SK-MEL-5 (cell line): ENCODE data around the gene CRISP2. TPM values are rescaled to one million over a fixed set of nuclear protein-coding genes. Genes with fewer than 3 reads are reported as not detected.
"Not testable (repeated sequence)": the region's sequence is repeated elsewhere in the genome, so short reads cannot be mapped to it uniquely, and the experiment has no call there.

Source experiments
- DNase-seq: peaks from one replicate; pipeline ENCODE4 v3.0.0-alpha.2; 2016; ENCODE audit warnings: low read depth, low spot score
- in situ Hi-C: cut with HindIII; loops from 2 replicates; pipeline ENCODE4 v1.10.0; 2016; ENCODE audit warnings: low sequenced_read_pairs, high pct_unique_total_duplicates, low pct_unique_long_range_greater_than_20kb
- total RNA-seq: library from RNA; depleted of rRNA; stranded (reverse); fragments of >200 nt; shearing (Covaris generic); gene quantifications from 2 replicates; pipeline ENCODE4 v1.2.3, GENCODE V29; 2014; rRNA removed

The CRISP2 gene
- total RNA-seq, 1 experiment from 2014 or later, result not detected

DNA sequence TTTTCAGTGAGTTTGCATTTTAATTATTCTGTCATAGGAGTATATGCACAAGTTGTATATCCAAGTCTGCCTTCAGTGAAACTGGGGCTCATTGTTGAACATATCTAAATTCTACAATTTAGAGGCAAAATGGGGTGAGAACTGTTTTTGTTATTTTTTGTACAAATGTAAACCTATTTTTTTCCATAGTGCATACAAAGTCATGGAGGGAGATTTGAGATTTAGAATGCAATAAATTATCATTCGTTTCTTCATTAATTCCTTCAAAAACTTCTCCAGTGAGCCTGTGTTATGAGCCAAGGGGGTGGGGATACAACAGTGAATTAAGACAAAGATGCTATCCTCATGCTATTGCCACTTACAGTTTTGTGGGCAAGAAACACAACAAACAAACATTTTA, 46.9 kb downstream of the CRISP2 start:
- in situ Hi-C loops, result no loop called here
- no peak for DNase-seq

DNA sequence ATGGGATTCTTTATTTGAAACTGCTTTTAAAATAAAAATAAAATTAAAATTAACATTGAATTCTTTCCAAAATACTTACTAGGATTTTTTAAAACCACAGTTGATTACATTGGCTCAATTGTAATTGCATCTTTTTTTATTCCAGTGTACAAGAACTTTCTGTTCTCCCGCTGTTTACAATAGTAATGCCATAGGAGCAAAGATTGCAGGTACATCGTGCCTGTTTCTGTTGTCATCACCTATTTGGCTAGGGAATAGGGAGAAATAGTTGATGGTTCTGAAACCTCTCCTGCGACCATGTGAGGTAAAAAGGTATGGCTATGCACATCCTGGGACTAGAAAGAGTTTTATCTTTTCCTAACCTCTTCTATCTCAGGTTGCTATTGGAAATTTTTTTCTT, 48.5 kb downstream of the CRISP2 start:
- no peak for DNase-seq
- in situ Hi-C loops, result no loop called here

DNA sequence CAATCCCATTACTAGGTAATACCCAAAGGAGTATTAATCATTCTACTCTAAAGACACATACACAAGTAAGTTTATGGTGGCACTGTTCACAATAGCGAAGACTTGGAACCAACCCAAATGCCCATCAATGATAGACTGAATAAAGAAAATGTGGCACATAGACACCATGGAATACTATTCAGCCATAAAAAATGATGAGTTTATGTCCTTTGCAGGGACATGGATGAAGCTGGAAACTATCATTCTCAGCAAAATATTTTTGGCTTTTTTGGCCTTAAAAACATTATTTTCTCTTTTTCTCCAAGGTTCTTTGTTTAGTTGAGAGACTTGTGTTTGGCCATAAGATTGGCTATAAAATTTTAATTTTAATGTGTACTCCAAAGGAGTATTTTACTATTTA, 49.3 kb downstream of the CRISP2 start:
- DNase-seq, in situ Hi-C loops: not testable (repeated sequence)

DNA sequence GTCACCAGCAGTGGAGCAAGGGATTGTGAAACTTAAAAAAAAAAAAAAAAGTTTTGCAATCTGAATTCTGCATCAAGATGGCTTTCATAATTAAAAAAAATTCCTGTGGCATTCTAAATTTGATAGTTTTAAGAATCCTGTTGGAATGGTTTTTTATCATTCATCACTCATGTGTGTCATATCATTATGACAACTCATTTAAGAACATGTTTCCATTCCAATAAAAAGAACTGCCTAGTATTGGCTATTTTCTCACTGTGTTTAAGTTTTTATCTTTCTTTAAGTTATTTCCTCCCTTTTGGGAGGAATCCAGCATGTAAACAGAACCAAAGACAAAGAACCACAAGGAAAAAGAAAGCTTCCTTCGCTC, 50.5 kb downstream of the CRISP2 start:
- DNase-seq, result no peak
- in situ Hi-C loops, result no loop called here

DNA sequence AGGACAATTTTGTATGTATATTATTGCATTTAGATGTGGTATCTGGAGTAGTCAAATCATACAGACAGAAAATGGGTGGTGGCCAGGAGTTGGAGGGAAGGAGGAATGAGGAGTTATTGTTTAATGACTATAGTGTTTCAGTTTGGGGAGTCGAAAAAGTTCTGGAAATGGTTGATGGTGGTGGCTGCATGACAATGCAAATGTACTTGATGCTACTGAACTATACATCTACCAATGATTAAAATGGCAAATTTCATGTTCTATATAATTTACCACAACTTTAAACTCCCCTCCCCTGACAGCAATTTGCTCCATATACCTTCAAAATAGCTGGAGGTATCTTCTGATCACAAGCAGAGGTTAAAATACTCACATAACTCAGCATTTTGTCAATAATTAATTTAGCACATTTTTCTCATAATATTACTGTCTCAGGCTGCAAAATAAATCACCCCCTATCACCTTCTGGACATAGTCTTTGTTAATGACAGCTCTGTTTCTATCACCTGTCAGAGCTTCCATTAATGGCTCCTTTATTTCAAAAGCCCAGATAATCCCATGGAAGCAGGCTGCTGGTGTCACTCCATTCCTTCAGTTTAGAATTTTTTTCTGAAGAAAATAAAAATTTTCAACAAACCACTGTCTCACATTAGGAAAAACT, 51.0 kb downstream of the CRISP2 start:
- in situ Hi-C loops, result no loop called here
- no peak for DNase-seq

DNA sequence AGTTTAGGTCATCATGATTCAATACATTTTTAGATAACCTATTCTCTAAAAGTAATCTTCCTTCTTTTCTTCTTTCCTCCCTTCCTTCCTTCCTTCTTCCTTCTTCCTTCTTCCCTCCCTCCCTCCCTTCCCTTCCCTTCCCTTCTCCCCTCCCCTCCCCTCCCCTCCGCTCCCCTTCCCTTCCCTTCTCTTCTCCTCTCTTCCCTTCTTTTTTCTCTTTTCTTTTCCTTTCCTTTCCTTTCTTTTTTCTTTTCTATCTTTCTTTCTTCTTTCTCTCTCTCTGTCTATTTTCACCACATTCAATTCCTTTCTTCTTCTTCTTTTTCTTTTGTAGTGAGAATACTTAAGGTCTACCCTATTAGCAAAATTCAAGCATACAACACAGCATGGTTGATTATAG, 59.4 kb downstream of the CRISP2 start:
- DNase-seq, result no peak
- in situ Hi-C loops, result no loop called here

DNA sequence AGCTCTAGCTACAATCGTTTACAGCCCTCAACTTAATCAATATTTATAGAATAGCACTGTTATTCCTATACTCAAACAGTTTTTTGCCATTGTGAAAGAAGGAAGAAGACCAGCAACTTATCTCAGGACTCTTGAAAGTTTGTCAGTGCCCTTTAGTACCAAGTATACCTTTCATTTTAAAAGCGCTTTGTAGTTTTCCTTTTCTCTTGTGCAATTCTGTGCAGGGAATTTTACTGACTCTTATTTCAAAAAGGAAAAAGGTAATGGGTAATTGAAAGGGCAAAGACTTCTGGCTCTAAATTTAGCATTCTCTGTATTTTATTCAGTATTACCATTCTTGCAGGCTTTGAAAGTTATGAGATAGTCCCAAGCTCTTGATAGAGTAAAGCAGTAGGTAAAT, 59.9 kb downstream of the CRISP2 start:
- DNase-seq, result no peak
- in situ Hi-C loops, result no loop called here

DNA sequence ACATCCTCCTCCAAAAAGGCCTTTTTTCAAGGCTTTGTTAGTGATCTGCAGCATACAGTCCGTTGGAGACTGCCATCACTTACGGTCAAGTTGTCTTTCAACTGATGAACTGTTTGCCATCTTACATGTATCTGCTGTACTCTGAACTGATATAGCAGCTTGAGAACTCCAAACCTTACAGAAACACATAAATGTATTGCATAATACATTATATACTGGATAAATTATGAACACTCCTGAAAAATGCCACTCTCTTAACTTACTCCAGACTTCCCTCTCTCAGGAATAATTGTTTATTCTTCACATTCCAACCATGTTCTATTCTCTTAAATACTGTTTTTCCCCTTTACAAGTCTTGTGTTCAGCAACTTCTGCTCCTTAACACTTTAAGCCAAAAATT, 62.1 kb downstream of the CRISP2 start:
- no peak for DNase-seq
- in situ Hi-C loops, result no loop called here

DNA sequence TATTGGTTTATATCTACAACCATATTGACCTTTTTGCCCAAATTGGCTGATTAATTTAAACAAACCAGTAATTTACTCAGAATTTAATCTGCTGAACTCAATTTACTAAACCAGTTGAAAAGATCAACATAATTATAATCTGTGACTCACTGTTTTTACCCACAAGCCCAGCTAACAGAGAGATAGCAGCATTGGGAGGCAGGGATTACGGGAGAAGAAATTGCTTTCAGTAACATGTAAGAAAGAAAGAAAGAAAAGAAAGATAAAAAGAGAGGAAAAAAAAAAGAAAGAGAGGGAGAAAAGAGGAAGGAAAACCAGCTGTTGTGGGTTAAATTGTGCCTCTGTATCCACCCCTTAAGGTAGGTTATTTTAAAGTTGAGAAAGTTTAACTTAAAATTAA, 63.4 kb downstream of the CRISP2 start:
- DNase-seq, result no peak
- in situ Hi-C loops, result no loop called here

DNA sequence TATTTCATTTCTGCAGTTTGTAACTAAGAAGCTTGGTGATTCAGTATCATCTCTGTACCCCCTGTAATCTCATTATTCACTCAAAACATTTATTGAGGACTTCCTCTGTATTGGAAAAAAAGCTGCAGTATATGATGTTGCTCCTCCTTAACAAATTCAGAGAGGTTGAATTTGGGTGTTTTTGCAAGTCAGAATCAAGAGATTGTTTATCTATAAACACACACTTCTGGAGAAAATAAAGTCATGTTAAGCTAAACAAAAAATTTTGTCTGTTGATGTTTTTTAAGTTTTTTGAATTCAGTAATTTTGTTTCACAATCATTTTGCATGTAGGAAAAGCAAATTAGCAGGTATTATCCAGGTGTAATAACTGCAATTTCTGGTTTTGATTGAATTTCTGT, 65.3 kb downstream of the CRISP2 start:
- DNase-seq, result no peak
- in situ Hi-C loops, result no loop called here

DNA sequence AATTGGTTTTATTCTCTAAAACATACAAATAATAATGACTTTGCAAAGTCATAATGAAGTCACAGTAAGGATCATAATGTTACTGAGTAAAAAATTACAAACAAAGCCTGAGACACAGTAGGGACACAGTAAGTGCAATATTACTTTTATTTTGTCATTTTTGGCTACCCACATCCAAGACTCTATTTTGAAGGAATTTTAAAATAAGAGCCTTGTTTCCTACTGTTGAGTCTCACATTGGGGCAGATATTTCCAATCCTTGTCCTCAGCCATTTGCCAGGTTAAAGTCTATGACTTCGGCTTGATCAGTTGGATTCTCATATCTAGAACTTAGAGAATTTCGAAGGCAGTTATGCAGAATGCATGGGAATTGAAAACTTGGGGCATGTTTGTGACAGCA, 65.9 kb downstream of the CRISP2 start:
- in situ Hi-C loops, result no loop called here
- no peak for DNase-seq

DNA sequence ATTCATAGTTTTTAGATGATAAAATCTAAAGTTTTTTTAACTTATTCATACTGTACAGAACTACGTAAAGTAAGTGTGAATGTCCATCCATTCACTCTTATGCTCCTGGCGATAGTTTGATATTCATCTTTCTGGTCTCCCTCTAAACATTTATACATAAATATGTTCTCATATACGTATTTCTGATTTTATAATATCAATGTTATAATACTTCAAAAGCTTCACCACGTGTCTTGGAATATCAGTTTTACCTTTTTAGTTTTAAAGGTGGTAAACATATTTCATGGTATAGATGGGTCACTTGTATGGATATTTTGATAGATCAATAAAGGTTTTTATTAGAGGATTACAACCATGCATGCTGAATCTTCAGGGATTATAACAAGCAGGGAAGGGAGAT, 66.4 kb downstream of the CRISP2 start:
- no peak for DNase-seq
- in situ Hi-C loops, result no loop called here

DNA sequence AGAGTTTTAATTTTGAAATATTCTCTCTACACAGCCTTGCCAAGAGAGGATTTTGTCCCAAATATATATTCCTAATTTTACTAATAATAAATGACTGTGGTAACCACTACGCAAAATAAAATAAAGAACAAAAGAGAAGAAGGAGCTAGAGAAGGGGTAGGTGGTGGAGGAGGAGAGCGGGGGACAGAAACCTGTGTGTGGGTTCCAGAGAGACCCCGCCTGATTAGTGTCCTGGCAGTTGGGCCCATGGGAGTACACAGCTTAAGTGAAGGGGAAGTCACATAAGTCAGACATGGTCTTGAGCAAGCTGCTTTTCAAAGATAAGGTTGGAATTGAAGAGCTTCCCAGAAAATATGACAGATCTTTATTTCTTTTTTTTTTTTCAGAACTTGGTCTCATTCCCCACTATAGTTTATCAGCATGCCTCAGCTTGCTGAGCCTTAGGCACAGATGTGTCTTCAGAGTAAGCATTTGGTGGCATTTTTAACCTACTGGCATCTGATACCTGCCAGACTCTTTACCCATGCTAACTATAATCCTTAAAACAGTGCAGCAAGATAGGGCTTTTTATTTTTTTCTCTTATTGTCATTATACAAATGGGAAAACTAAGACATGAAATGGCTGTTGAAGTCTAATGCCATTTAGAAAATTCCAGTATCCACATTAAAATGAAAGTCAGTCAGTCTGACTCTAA, 67.1 kb downstream of the CRISP2 start:
- in situ Hi-C loops, result no loop called here
- no peak for DNase-seq

DNA sequence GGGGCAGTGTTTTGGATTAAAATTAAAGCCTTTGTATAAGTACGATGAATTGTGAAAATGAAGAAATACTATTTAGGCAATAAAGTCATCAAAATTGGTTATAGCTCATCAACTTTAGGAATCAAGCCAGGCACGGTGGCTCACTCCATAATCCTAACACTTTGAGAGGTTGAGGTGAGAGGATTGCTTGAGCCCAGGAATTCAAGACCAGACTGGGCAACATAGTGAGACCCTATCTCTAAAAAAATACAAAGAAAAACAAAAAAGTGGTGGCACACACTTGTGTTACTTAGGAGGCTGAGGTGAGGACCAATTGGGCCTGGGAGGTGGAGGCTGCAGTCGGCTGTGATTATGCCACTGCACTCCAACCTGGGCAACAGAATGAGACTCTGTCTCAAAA, 68.2 kb downstream of the CRISP2 start:
- in situ Hi-C loops, result no loop called here
- no peak for DNase-seq

Other genes starting within 250 kb of the CRISP2 start
- not detected in 2 replicates for gene GLYATL3, start 213.6 kb downstream of the CRISP2 start, total RNA-seq
- gene C6orf141, start 162.9 kb downstream of the CRISP2 start, total RNA-seq, result not detected in 2 replicates
- gene RHAG, start 76.7 kb downstream of the CRISP2 start, total RNA-seq, result not detected in 2 replicates
- not detected in 2 replicates for gene CRISP3, start 30.8 kb upstream of the CRISP2 start, total RNA-seq
- gene PGK2, start 73.7 kb upstream of the CRISP2 start, total RNA-seq, result not detected in 2 replicates
- gene CRISP1, start 153.0 kb upstream of the CRISP2 start, total RNA-seq, result not detected in 2 replicates